Heart left ventricle (tissue), 13 donors: ENCODE data around the gene SPEM3.

Experiments
- POLR2A ChIP-seq, 2 donors: fragments of 450-650 bp; IDR thresholded peaks; one replicate each; pipeline ENCODE4 v1.6.1; 2017; ENCODE audit warnings: antibody characterized with exemption in 2 of 2, mild to moderate bottlenecking in 2 of 2, moderate library complexity in 2 of 2
- TF ChIP-seq, protein P1 (sequence below), 12 donors: fragments of 200-600 bp; sonication (generic) in 4 of 12; IDR thresholded peaks; one replicate each; pipeline versions ENCODE4 v1.5.0 to v1.8.0; 2018 to 2022; ENCODE audit warnings: antibody characterized with exemption in 12 of 12, mild to moderate bottlenecking in 5 of 12
- donor health status: ischemic (EF 13 %, LVEDD 7.1; RV severe dilation, severe dysfunction).
- donor health status: DM: no; HTN: yes; CAD: no.
- donor health status: DM: no; HTN: no; CAD: no.
- donor health status: ischemic (EF 25% LVEDD 6.9; RV normal size, moderate dysfunction).
- donor health status: ischemic (EF 25% LVEDD 5.7; RV mildly dilated, moderate dysfunction).
- donor health status: ischemic (EF 35%, LVEDD 5.7; RV mildly dilated, moderate dysfunction).
- donor health status: nonischemic (EF 11% LVEDD 7.7; RV severe dilation, severe dysfunction).
- donor health status: DM: yes; HTN: yes; CAD: no.
- donor health status: PGD.
- donor health status: ischemic (EF 29% LVEDD 5.4; RV normal size, mild dysfunction).
- donor health status: nonischemic (EF 23%, LVEDD 6.1; RV moderate dilation, normal function).

DNA sequence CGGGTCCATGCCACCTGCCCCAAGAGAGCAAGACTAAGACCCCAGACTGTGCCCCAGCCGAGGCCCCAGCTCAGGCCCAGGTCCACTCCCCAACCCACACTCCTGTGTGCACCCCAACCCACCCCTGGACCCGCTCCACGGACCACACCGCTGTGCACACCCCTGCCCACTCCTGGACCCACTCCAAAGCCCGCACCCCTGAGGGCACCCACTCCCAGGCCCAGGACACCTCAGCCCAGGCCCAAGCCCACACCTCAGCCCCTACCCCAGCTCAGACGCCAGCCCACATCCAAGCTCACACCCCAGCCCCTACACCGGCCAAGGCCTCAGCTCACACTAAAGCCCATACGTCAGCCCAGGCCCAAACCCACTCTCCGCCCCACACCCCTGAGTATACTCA is 1.1 kb downstream of the SPEM3 start:
- TF ChIP-seq, protein P1, sequence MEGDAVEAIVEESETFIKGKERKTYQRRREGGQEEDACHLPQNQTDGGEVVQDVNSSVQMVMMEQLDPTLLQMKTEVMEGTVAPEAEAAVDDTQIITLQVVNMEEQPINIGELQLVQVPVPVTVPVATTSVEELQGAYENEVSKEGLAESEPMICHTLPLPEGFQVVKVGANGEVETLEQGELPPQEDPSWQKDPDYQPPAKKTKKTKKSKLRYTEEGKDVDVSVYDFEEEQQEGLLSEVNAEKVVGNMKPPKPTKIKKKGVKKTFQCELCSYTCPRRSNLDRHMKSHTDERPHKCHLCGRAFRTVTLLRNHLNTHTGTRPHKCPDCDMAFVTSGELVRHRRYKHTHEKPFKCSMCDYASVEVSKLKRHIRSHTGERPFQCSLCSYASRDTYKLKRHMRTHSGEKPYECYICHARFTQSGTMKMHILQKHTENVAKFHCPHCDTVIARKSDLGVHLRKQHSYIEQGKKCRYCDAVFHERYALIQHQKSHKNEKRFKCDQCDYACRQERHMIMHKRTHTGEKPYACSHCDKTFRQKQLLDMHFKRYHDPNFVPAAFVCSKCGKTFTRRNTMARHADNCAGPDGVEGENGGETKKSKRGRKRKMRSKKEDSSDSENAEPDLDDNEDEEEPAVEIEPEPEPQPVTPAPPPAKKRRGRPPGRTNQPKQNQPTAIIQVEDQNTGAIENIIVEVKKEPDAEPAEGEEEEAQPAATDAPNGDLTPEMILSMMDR (IDR thresholded peaks at IDR 0.05) = no peak
- no peak for TF ChIP-seq POLR2A (IDR thresholded peaks at IDR 0.05)
